ENCODE results near the gene RAP1GDS1.
"Not testable (repeated sequence)": the region's sequence is repeated elsewhere in the genome, so short reads cannot be mapped to it uniquely, and the experiment has no call there.

The RAP1GDS1 gene

GRCh38 chr4:98358630-98359248 lies 97.6 kb downstream of the RAP1GDS1 start:
- DNase-seq = no peak

DNA sequence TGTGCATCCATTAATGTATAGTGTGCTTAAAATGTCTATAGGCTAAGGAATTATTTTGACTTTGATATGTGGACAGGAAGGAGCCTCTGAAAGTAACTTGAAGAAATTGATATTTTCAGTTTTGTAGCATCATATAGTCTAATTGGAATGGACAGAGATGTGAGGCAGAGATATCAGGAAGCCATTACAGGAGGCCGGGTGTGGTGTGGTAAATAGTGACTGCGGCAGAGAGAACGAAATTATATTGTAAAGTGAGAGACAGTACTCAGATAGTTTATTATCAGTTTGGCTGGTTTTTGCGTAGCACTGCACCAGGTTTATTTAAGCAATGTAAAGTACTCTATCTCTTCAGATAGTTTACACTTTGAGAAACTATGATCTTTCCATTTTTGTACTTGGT lies 98.5 kb downstream of the RAP1GDS1 start:
- DNase-seq = no peak

DNA sequence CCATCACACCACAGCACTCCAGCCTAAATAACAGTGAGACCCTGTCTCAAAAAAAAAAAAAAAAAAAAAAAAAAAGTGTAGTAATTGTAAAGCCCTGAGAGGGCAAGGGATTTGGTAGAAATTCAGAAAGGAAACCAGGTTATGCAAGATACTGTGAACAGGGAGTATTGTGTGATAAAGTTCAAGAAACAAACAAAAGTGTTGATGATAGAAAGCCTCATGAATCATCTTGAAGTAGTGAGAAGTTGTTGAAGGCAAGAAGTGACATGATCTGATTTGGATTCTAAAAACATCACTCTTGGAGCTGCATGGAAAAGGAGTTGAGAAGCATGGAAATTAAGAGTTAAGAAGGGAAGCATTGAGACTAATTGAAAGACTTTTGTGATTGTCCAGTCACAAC lies 102.2 kb downstream of the RAP1GDS1 start:
- DNase-seq = no peak

DNA sequence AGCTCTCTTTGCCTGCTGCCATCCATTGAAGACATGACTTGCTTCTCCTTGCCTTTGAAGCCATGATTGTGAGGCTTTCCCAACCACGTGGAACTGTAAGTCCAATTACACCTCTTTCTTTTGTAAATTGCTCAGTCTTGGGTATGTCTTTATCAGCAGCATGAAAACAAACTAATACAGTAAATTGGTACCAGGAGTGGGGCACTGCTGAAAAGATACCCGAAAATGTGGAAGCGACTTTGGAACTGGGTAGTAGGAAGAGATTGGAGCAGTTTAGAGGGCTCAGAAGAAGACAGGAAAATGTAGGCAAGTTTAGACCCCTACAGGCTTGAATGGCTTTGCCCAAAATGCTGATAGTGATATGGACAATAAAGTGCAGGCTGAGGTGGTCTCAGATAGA lies 105.1 kb downstream of the RAP1GDS1 start:
- not testable (repeated sequence) for DNase-seq

- not testable (repeated sequence) for DNase-seq
Observed at GRCh38 chr4:98368000-98368399, 106.8 kb downstream of the RAP1GDS1 start.

DNA sequence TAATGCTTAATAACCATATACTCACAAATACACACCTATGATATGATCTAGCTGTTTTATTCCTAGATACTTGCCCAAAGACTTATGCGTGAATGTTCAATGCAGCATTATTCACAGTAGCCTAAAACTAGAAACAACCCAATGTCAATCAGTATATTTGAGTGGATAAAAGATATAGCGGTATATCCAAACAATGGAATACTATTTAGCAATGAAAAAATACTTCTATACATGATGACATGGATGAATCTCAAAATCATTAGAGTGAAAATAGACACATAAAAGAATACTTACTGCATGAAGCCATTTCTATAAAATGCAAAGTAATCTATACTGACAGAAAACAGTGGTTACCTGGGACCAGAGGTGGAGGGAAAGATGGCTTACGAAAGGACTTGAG lies 108.1 kb downstream of the RAP1GDS1 start:
- no peak for DNase-seq

GRCh38 chr4:98374643-98375042 lies 113.5 kb downstream of the RAP1GDS1 start:
- peak; percentile 18 for DNase-seq

GRCh38 chr4:98377559-98377958 lies 116.4 kb downstream of the RAP1GDS1 start:
- DNase-seq = peak; percentile 38

DNA sequence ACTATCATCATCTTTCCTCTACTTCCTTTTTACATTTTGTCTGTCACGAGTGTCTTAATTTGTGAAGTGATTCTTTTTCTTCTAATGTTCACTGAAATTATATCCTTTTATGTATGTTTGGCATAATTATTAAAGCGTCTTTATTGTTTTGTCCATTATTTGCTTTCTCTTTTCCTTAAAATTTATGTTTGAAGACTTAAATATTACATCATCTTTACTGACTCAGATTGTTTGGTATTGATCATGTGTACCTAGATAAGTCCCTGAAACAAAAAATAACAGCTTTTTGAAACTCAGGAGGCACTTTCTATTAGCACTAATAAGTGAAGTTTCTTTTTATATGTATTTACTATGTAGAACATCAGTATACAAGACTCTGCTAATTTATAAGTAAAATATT lies 120.1 kb downstream of the RAP1GDS1 start:
- no peak for DNase-seq

DNA sequence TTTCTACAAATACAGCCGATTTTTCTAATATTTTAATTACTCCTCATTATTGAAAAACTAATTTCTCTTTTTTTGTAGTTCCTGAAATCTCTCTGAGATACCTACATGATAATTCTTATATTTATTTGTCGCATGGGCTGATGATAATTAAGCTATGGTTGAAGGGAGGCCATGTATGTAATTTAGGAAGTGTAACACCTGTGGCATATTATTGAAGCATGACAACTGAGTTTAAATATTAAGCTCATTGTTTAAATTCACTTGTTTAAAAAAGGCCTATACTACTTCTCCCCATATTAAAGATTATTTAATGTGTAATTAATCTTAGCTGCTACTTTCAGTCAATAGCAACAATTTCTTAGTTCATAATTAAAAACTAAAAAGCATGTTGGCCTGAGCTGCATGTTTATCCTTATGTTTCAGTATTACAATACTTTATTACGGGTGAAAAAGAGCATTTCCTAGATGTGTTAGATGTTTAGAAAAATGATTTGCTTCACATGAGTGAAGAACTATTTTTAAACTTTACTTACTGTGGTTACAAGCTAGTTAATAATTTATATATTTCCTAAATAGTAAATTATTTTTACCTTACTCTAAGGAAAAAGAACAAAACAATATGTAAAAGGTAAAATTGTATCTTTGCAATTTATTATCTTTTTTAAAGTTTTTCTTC lies 122.4 kb downstream of the RAP1GDS1 start:
- no peak for DNase-seq

GRCh38 chr4:98385831-98386230 lies 124.6 kb downstream of the RAP1GDS1 start:
- DNase-seq = no peak

DNA sequence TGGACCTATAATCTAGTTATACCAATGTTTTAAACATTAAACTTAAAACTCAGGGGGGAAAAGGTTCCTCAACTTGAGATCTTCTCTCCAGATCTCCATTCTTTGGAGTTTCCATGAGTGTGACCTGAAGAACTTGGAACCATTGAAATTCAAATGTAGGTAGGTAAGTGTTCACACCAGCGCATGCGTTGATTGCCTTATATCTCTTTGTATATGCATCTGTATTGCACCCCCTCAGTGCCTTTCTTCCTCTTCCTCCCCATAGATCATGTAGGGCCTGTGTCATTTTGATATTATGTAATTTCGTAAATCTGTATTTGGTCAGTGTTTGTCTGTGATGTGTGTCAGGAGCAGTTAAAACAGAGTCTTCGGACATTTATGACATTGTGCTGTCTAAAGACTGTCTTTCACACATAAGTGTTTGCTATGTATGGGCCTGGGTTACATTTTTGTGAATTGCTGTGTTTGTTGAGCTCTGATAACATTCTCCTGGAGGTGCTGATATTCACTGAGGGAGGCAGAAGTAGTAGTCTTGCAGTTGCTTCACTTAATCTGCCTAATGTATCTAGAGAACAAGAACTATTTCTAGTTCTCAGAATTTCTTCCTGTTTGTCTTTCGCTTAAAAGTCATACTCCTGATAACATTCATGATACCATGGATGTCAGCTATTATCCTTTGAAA lies 126.3 kb downstream of the RAP1GDS1 start:
- DNase-seq = no peak

DNA sequence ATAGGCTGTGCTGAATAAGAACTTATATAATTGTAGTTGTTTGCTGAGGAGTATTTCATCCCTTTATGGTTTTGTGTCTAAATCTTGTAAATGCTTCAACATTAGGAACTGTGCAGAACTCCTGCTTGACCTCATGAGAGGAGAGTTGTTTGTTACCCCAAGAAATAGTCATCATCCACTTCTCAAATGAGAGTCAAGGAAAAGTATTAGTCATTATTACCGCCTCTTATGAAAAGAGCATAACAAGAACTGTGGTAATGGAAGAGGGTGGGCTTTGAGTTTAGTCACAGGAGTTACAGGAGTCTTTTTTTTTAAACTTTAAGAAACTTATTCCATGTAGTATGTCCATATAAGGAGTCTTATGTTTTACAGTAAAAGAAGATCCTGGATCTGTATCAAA lies 132.9 kb downstream of the RAP1GDS1 start:
- peak; percentile 3 for DNase-seq

- no peak for DNase-seq
Observed at GRCh38 chr4:98399915-98400314, 138.7 kb downstream of the RAP1GDS1 start.

DNA sequence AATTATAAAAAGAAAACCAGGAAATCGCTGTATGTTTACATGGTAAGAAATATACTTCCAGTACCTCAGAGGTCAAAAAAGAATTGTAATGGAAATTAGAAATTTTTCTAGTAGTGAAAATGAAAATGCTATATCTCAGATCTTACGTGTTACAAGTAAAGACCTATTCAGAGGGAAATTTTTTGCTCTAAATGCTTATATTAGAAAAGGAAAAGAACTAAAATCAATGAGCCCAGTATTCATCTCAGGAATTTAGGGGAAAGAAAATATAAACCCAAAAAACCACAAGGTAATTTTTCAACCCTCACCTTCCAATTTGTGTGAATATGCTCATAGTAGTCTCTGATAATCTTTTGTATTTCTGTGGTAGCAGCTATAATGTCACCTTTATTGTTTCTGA lies 145.6 kb downstream of the RAP1GDS1 start:
- DNase-seq = no peak

GRCh38 chr4:98411731-98412130 lies 150.5 kb downstream of the RAP1GDS1 start:
- DNase-seq = no peak

GRCh38 chr4:98416844-98417243 lies 155.7 kb downstream of the RAP1GDS1 start:
- DNase-seq = no peak

DNA sequence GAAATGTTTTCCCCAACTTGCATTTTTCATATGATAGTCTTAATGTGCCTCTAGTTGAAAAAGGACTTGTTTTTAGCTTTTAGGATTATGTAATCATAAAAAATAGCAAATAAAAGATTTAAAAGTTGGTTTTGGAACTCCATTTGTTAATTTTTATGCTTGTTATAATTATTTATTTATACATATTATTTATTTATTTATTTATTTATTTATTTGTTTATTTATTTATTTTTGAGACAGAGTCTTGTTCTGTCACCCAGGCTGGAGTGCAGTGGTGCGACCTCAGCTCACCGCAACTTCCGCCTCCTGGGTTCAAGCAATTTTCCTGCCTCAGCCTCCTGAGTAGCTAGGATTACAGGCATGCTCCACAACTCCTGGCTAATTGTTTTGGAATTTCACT lies 159.0 kb downstream of the RAP1GDS1 start:
- not testable (repeated sequence) for DNase-seq

DNA sequence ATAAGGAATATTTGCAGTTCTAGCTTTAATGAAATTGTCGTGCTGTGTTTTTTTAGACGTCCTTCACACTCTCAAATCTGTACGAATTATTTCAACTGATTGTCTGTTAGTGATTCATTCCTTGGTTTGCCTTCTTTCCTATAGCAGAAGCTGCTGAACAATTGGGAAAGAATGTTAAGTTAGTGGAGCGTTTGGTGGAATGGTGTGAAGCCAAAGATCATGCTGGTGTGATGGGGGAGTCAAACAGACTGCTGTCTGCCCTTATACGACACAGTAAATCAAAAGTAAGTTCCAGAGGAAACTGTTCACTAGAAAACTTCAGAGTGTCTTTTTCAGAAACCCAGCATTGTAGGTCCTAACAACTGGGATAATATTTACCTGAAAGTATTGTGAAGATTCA lies 159.9 kb downstream of the RAP1GDS1 start:
- peak; percentile 84 for DNase-seq

DNA sequence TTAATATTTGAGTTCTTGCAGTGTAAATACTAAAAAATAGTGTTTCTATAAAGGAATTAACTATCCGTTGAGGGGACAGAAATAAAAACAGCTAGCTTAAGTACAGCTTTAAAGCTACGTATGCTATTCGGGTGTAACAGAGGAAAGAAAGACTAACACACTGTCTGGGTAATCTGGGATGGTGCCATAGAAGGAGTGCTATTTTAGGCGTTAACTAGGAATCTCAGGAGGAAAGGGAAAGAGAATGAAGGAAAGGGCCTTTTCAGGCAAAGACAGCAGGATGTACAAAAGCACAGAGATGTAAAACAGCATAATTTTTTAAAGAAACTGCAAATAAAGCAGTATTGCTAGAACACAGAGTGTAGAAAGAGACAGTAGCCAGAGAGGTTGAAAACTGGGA lies 161.8 kb downstream of the RAP1GDS1 start:
- no peak for DNase-seq

DNA sequence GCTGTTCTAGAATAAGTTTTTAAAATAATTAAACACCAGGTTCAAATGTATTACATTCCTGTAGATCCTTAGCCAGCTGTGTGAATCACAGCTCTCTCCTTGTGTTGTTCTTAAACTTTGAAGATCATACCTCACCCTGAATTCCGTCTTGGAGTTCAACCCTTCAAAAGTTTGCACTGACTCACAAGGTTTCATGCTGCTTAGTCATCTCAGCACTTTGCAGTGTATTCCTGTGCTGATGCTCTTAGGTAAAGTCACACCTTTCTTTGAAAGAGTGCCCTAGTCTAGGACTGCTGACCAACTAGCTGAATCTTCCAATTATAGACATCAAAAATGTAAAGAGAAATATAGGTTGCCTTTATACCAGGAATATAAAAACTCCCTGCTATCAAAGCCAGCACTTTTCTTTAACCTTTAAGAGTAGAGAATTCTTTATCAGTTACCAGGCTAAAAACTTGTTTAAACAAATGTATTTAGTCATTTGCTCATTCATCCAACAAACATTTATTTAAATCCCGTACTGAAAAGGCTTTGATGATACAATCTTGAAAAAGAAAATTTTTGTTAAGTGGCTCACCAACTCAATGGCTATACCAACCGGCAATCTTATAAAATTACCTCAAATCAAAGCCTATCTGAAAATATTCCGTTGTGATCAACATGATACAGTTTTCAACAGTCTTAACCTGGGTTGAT lies 169.7 kb downstream of the RAP1GDS1 start:
- peak; percentile 83 for DNase-seq

DNA sequence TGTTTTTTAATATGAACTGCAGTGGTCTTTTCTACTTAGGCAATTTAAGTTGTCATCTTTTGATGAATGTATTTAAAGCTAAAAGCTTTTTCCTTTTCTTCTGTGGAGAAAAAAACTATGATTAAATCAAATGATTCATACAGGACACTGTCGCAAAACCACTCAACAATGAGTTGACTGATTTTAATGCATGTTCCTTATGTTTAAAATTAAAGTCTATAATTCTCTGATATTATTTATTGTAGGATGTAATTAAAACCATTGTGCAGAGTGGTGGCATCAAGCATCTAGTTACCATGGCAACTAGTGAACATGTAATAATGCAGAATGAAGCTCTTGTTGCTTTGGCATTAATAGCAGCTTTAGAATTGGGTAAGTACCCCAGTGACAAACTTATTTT lies 172.5 kb downstream of the RAP1GDS1 start:
- no peak for DNase-seq

GRCh38 chr4:98434816-98435215 lies 173.6 kb downstream of the RAP1GDS1 start:
- DNase-seq = no peak

GRCh38 chr4:98444371-98444770 lies 183.2 kb downstream of the RAP1GDS1 start:
- no peak for DNase-seq
